CD4-positive, alpha-beta T cell treated with Interleukin-1 beta for 1 hour (primary cell): ENCODE measurements around the gene KRT37.

Source experiments
- DNase-seq, 2 donors: peaks; one replicate each; pipeline ENCODE4 v3.0.0-alpha.2; 2020 to 2022

KRT37 gene

GRCh38 chr17:41424111-41424635, at the start of gene KRT37:
TSS of gene KRT37 (minus strand) at chr17:41424585. CDS start at chr17:41424523, 62 bp downstream.
- no peak for DNase-seq

GRCh38 chr17:41468346-41468745, 44.0 kb upstream of the KRT37 start:
- no peak for DNase-seq

GRCh38 chr17:41467561-41467960, 43.2 kb upstream of the KRT37 start:
- no peak for DNase-seq

- no peak for DNase-seq
Measured at GRCh38 chr17:41466988-41467387, 42.6 kb upstream of the KRT37 start, which contains the start of gene KRT32. TSS of gene KRT32 (minus strand) at chr17:41467386. CDS start at chr17:41467325, 61 bp downstream.

- no peak for DNase-seq
Measured at GRCh38 chr17:41464682-41465081, 40.3 kb upstream of the KRT37 start.

- no peak for DNase-seq
Measured at GRCh38 chr17:41464173-41464572, 39.8 kb upstream of the KRT37 start.

- DNase-seq, result no peak
Measured at GRCh38 chr17:41463746-41464145, 39.4 kb upstream of the KRT37 start.

GRCh38 chr17:41462705-41463104, 38.3 kb upstream of the KRT37 start:
- no peak for DNase-seq

- DNase-seq, result no peak
Measured at GRCh38 chr17:41457676-41458075, 33.3 kb upstream of the KRT37 start.

- no peak for DNase-seq
Measured at GRCh38 chr17:41456204-41456603, 31.8 kb upstream of the KRT37 start.

- DNase-seq, result no peak
Measured at GRCh38 chr17:41455236-41455635, 30.9 kb upstream of the KRT37 start.

- DNase-seq, result no peak
Measured at GRCh38 chr17:41453066-41453465, 28.7 kb upstream of the KRT37 start.

- DNase-seq, result no peak
Measured at GRCh38 chr17:41452281-41452680, 27.9 kb upstream of the KRT37 start.

- no peak for DNase-seq
Measured at GRCh38 chr17:41451154-41451728, 26.9 kb upstream of the KRT37 start.

- DNase-seq, result no peak
Measured at GRCh38 chr17:41449008-41449407, 24.6 kb upstream of the KRT37 start.

- DNase-seq, result no peak
Measured at GRCh38 chr17:41448506-41448905, 24.1 kb upstream of the KRT37 start.

GRCh38 chr17:41446806-41447205, 22.4 kb upstream of the KRT37 start:
- DNase-seq, result no peak

GRCh38 chr17:41444640-41445039, 20.3 kb upstream of the KRT37 start:
- DNase-seq, result no peak

- DNase-seq, result no peak
Measured at GRCh38 chr17:41444186-41444585, 19.8 kb upstream of the KRT37 start.

GRCh38 chr17:41442739-41443138, 18.4 kb upstream of the KRT37 start:
- no peak for DNase-seq

GRCh38 chr17:41440531-41441033, 16.2 kb upstream of the KRT37 start, which contains the start of gene KRT38:
TSS of gene KRT38 (minus strand) at chr17:41440983. CDS start at chr17:41440921, 62 bp downstream.
- no peak for DNase-seq

GRCh38 chr17:41439375-41439774, 15.0 kb upstream of the KRT37 start:
- DNase-seq, result no peak

GRCh38 chr17:41437769-41438168, 13.4 kb upstream of the KRT37 start:
- DNase-seq, result no peak

- DNase-seq, result no peak
Measured at GRCh38 chr17:41437254-41437653, 12.9 kb upstream of the KRT37 start.

GRCh38 chr17:41434415-41434814, 10.0 kb upstream of the KRT37 start:
- no peak for DNase-seq
